CD4-positive, alpha-beta T cell treated with Interleukin-6 for 4 hours (primary cell): ENCODE results near the gene CREBBP.
"Not testable (repeated sequence)": the region's sequence is repeated elsewhere in the genome, so short reads cannot be mapped to it uniquely, and the experiment has no call there.

Experiments
- DNase-seq: peaks from one replicate; pipeline ENCODE4 v3.0.0-alpha.2; 2020; ENCODE audit warnings: mixed read lengths

CREBBP gene

GRCh38 chr16:3731126-3731935 is 149.2 kb downstream of the CREBBP start:
- no peak for DNase-seq

DNA sequence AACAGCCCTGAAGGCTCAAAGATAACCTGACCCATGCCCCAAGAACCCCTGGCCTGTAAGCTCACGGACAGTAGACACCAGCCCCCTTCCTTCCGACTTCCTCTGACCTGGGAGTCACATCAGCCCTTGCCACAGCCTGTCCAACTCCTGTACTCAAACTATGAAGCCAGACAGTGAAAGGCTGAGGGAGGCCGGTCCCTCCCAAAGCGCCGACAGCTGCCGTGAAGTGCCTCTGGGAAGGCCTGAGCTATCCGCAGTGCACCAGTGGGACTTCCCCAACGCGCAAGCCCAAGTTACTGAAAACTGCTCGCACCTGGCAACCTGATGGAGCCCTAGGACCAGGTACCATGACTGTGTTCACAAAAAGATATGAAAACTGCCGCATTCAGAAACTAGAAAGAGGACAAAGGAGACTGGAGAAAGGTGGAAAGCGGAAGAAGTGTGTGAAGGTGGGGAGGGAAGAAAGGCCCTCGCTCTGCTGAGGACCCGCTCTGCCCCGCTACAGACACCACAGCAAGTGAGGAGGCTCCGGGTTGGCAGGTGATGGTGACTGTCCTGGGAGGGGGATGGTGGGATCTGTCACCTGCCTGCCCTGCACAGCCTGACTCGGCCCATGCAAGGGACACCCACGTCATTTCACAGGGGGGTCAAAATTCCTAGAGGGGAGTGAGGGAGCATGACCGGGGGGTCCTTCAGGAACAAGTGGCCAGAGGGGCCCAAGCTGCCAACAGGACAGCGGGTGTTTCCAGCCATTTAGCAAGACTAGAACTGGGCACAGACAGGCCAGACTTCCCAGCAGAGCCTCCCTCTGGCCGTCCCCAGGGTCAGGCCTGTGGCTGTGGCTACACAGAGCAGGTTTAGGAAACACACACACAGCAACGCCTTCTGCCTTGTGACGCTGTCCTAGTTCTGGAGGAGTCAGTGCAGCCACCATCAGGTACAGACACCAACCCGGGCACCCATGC is 150.1 kb downstream of the CREBBP start:
- DNase-seq, result no peak

DNA sequence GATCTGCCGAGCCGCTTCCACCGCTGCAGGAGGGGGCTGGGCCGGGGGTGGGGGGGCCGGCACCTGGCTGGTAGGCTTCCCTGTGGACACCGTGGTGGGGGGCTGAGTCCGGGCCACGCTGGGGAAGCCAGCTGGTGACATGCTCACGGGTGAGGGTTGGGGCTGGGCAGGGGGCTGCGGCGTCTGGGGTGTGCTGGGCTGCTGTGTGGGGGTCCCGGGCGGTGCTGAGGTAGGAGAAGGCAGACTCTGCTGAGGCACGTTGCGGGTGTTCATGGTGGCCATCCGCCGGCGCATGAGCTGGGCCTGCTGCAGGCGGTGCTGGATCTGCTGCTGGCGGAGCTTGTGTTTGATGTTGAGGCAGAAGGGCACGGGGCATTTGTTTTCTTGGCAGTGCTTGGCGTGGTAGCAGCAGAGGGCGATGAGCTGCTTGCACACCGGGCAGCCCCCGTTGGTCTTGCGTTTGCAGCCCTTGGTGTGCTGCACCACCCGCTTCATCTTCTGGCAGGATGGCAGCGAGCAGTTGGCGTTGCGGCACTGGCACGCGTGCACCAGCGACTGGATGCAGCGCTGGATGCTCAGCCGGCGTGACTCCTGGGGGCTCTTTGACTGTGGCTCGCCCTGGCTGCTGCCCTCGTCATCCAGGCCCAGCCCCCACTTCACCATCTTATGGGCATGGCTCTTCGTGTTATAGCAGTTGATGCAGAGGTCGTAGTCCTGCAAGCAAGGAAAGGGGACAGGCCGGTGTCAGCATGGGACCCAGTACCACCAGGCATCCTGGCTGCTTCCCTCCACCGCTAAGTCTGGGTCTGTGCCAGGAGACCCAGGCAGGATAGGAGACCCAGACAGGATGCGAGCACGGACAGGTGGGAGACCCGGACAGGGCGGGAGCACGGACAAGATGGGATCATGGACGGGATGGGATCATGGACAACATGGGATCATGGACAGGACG is 151.1 kb downstream of the CREBBP start:
- no peak for DNase-seq

DNA sequence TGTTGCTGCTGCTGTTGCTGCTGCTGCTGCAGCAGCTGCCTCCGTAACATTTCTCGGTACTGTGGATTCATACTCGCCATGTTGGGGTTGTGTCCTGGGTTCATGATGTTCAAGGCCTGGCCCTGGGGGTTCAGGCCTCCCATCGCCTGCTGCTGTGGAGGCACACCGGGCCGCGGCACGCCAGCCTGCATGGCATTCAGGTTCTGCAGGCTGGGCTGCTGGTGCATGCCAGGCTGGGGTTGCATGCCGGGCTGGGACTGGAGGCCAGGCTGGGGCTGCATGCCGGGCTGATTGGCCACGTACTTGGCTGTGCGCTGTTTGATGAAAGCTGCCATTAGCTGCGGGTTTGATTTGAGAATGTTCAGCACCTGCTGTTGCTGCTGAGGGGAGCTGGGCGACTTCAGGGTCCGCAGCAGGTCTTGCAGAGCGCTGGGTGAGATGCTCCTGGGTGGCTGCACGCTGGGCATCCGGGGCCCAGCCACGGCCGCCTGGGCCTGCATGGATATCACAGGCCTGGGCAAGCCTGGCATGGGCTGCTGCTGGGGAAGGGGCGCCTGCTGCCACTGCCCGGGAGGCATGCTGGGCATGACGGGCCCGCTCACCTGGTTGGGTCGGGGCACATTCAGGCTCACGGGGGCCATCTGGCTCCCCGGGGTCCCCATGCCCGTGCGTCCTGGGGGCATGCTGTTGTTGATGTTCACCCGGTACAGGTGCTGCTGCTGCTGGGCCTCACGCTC is 151.9 kb downstream of the CREBBP start:
- DNase-seq, result no peak

DNA sequence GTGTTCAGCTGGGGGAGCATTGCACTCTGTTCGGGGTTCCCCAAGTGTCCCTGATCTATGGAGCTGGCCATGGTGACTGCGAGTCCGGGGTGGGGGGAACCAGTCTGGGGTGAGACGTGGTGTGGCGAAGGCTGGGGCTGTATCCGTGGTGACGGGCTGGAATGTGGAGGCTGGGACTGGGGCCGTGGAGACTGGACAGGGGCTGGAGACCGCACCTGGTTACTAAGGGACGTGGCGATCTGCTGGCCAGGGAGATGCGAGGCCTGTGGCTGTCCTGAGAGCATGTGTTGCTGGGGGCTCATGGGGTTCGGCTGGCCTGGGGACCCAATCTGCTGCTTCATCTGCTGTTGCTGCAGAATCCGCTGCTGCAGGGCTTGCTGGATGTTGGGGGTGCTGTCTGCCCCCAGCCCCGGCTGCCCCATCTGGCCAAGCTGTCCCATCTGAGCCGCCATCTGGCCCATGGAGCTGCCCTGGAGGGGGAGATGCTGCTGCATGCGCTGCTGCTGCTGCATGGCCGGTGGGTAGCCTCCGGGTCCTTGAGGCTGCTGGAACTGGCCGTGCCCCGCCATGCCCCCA is 152.6 kb downstream of the CREBBP start:
- no peak for DNase-seq

DNA sequence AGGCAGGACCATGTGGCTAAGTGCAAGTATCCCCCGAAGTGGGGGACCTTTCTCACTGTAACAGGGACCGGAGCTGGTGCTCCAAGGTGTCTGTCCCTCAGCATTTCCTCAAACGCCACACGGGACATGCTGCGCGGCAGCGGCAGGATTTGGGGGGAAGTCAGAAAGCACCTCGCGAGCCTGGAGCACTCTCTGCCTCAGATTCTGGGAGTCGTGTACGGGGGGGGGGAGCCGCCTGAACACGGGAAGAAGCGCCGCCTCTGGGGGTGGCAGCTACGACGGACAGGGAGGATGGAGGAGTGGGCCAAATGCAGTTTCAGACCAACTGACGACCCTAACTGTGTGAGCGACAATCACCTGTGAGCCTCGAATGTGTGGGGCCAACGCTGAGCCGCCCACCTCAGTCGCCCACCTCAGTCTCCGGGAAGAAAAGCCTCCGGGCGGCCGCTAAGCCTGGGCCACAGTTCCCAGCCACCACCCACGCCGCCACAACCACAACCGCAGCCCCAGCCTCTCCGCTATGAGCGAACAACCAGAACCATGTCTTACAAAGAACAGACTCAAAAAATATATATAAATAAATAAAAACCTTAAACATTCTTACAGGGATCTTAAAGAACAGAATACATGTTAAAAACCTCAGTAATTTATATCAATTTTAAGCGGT is 154.4 kb downstream of the CREBBP start:
- DNase-seq, result no peak

GRCh38 chr16:3725276-3725675 is 155.2 kb downstream of the CREBBP start:
- DNase-seq, result no peak

DNA sequence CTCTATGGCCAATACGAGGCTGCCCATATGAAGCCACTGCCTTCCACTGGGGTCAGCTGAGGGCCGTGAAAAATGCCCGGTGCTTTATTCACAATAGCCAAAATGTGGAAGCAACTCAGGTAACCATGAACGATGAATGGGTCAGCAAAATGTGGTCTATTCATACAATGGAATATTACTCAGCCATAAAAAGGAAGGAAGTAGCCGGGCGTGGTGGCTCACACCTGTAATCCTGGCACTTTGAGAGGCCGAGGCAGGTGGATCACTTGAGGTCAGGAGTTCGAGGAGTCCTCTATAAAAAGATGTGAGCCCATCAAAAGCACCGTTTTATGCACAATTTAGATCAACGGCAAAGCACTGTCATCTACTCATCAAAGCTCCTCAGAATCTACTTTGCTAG is 158.0 kb downstream of the CREBBP start:
- DNase-seq, result no peak

DNA sequence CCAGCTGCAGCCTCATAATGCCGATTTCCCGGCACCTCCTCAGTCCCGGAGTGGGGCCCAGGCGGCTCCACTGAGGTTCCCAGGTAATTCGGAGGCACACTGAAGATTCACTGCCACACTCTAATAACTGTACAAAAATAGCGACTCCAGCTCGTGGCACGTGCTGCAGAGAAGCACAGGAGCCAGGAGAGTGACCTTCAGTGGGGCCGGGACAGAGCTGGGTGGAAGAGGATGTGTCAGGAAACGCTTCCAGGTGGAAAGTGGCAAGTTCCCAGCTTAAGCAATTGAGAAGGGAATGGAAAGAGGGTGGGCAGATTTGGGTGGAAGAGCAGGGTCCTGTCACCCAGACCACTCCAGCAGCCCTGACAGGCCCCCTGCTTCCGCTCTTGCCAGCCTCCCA is 160.1 kb downstream of the CREBBP start:
- DNase-seq, result no peak

- DNase-seq, result no peak
Observed at GRCh38 chr16:3718628-3719027, 161.9 kb downstream of the CREBBP start.

- DNase-seq, result no peak
Observed at GRCh38 chr16:3718019-3718391, 162.5 kb downstream of the CREBBP start.

DNA sequence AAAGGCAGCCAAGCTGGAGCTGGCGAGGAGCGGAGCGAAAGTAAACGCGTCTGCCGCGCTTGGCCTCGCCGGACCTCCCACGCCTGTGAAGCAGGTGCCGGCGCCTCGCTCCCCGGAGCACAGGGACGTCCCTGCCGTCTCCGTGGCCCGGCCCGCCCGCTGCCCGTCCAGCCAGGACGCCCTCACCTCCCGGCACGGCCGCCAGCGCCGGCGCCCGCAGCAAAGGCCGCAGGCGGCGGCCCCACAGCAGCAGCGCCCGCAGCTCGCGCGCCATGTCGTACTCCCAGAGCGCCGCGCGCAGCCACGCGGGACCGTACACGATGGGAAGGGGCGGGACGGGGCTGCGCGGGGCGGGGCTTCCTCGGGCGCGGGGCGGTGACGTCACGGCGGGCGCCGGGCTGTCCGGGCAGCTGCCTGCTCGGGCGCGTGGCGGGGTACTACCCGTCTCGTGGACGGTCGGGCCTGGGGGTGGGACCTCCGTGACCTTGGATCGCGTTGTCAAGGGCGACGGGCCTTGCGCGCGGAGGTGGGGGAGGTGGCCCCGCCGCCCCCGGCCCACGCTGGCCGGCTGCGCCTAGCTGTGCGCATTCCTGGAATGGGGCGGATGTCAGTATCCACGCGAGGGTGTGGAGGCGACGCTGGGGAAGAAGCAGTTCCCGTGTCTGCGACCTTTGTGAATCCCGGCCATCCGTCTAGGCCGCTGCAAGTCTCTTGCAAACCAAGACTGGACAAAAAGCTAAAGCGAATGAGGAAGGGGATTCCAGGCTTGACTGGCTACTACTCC is 163.1 kb downstream of the CREBBP start, which contains the start of gene TRAP1:
Gene TRAP1, minus strand, starts transcription at position 290 of the 784 bp plus-strand sequence. Its CDS starts 16 bp downstream, at position 274.
- DNase-seq, result peak; percentile 92

GRCh38 chr16:3716831-3717234 is 163.7 kb downstream of the CREBBP start:
- peak; percentile 31 for DNase-seq

- no peak for DNase-seq
Observed at GRCh38 chr16:3715430-3715829, 165.1 kb downstream of the CREBBP start.

DNA sequence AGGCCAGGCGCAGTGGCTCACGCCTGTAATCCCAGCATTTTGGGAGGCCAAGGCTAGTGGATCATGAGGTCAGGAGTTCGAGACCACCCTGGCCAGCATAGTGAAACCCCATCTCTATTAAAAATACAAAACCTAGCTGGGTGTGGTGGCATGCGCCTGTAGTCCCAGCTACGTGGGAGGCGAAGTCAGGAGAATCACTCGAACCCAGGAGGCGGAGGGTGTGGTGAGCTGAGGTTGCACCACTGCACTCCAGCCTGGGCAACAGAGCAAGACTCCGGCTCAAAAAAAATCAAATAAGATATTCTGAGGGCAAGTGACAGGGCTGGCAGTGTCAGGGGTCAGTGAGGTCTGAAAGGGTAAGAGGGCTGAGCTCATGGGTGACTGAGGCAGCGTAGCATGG is 166.1 kb downstream of the CREBBP start:
- DNase-seq, result not testable (repeated sequence)

GRCh38 chr16:3713587-3714242 is 166.8 kb downstream of the CREBBP start:
- DNase-seq, result no peak

DNA sequence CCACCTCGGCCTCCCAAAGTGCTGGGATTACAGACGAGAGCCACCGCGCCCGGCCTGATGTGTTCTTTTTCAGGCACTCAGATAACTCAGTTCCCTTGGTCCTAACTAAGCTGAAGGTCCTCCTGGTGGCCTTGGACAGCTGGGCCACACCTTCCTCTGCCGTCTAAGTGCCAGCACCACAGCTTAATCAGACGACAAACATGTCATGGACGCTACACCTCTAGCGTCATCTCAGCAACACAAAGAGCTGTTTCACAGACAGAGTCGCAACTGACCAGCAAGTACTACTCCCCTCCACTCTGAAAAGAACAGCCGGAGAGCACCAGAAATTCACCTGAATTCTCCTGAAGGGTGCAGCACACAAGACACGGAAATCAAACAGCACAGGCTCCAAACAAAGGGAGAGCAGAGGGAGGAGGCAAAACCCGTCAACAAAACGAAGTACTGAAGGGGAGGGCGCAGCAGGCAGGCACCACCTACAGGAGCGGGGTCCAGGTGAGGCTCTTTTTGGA is 167.6 kb downstream of the CREBBP start:
- DNase-seq, result no peak

DNA sequence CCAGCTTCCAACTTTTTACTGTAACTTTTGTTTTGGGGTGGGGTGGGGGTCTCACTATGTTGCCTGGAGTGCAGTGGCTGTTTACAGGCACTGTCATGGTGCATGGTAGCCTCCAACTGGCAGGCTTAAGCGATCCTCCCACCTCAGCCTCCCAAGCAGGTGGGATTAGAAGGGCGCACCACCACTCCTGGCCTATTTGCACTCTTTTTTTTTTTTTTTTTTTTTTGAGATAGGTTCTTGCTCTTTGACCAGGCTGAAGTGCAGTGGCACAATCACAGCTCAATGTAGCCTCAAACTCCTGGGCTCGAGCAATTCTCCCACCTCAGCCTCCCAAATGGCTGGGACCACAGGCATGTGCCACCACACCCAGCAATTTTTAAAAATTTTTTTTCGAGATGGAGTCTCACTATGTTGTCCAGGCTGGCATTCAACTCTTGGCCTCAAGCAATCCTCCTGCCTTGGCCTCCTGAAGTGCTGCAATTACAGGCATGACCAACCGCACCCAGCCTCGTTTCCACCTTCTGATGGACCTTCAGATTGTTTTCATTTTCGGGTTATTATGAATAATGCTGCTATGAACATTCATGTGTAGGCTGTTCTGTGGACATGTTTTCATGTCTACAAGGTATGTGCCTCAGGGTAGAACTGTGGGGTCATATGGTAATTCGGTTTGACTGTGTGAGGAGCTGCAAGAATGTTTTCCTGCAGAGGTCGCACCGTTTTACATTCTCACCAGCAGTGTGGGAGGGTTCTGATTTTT is 174.1 kb downstream of the CREBBP start:
- DNase-seq, result no peak
